Breast epithelium (tissue), 4 donors: ENCODE data around the gene PPP1R1C. TPM values are rescaled to one million over a fixed set of nuclear protein-coding genes. Genes with fewer than 3 reads are reported as not detected.

Experiments
- DNase-seq, 2 donors: peaks; one replicate each; pipeline ENCODE4 v3.0.0-alpha.2; 2019; ENCODE audit warnings: low spot score in 2 of 2
- H3K27ac ChIP-seq, 2 donors: fragments of 200-600 bp; sonication (generic) in 1 of 2; one replicate each; pipeline ENCODE4 v1.5.1; 2016 to 2019; ENCODE audit warnings: mild to moderate bottlenecking in 1 of 2
- H3K27me3 ChIP-seq, 2 donors: fragments of 200-600 bp; sonication (generic) in 1 of 2; one replicate each; pipeline versions ENCODE4 v1.5.1 to v1.6.0; 2017 to 2019; ENCODE audit warnings: control low read depth in 1 of 2, mild to moderate bottlenecking in 1 of 2
- H3K36me3 ChIP-seq: fragments of 200-600 bp; one replicate; pipeline ENCODE4 v1.5.1; 2019
- H3K4me1 ChIP-seq, 2 donors: fragments of 200-600 bp; sonication (generic); one replicate each; pipeline ENCODE4 v1.5.1; 2016 to 2019; ENCODE audit warnings: control low read depth in 1 of 2
- H3K4me3 ChIP-seq, 3 donors: fragments of 200-600 bp; sonication (generic); 1 replicate in 2 of 3; 2 replicates in 1 of 3; pipeline ENCODE4 v1.5.1; 2016 to 2019; ENCODE audit warnings: mild to moderate bottlenecking in 3 of 3, moderate library complexity in 2 of 3
- H3K9me3 ChIP-seq, 2 donors: fragments of 200-600 bp; sonication (generic) in 1 of 2; one replicate each; pipeline ENCODE4 v1.5.1; 2016 to 2019; ENCODE audit warnings: control low read depth in 1 of 2
- CTCF ChIP-seq, 3 donors: fragments of 450-650 bp; IDR thresholded peaks; one replicate each; pipeline ENCODE4 v1.5.1; 2016 to 2017; ENCODE audit warnings: antibody characterized with exemption in 3 of 3, mild to moderate bottlenecking in 3 of 3, moderate library complexity in 3 of 3
- POLR2A ChIP-seq: fragments of 450-650 bp; IDR thresholded peaks from one replicate; pipeline ENCODE4 v1.6.1; 2016; ENCODE audit warnings: antibody characterized with exemption, mild to moderate bottlenecking, moderate library complexity
- POLR2AphosphoS5 ChIP-seq, 3 donors: sonication (generic); formaldehyde crosslinking; IDR thresholded peaks; one replicate each; pipeline ENCODE4 v1.6.1; 2017; ENCODE audit warnings: antibody characterized with exemption in 3 of 3
- intact Hi-C: fragments of 100-400 bp; cut with DNase I; formaldehyde crosslinking; loops from one replicate; pipeline ENCODE4 v1.15.1; 2023; ENCODE audit warnings: low total_unique reads
- total RNA-seq, 3 donors: library from RNA; depleted of rRNA; stranded (reverse); fragments of >200 nt; gene quantifications; one replicate each; pipeline ENCODE4 v1.1.0, GENCODE V29; 2016

The PPP1R1C gene
- total RNA-seq, 3 donors from 2014 or later, result 0.59 to 4.2 TPM; not detected in 1

GRCh38 chr2:182067393-182067792 is 81.7 kb downstream of the PPP1R1C start:
- no peaks in the 10 kb centered on the region for H3K36me3 ChIP-seq
- no peaks in the 10 kb centered on the region for H3K4me1 ChIP-seq
- TF ChIP-seq CTCF (IDR thresholded peaks at IDR 0.05) (no peak), POLR2AphosphoS5 (IDR thresholded peaks at IDR 0.05) (no peak), POLR2A (no peak)
- H3K27me3 ChIP-seq, result no peaks in the 10 kb centered on the region
- no peaks in the 10 kb centered on the region for H3K9me3 ChIP-seq
- H3K4me3 ChIP-seq, result no peak overlapping the region
- no peak for DNase-seq
- no peak overlapping the region for H3K27ac ChIP-seq
- intact Hi-C loops, result no loop called here

- no peaks in the 10 kb centered on the region for H3K27me3 ChIP-seq
- no peaks in the 10 kb centered on the region for H3K36me3 ChIP-seq
- H3K4me1 ChIP-seq, result no peaks in the 10 kb centered on the region
- no peak for DNase-seq
- TF ChIP-seq POLR2A, result no peak
- no peak for TF ChIP-seq CTCF (IDR thresholded peaks at IDR 0.05)
- TF ChIP-seq POLR2AphosphoS5 (IDR thresholded peaks at IDR 0.05), result no peak
- H3K9me3 ChIP-seq, result no peaks in the 10 kb centered on the region
- H3K27ac ChIP-seq, result no peak overlapping the region
- no peak overlapping the region for H3K4me3 ChIP-seq
- intact Hi-C loops, result no loop called here
These were observed 83.2 kb downstream of the PPP1R1C start for GRCh38 chr2:182068811-182069210.

GRCh38 chr2:182069416-182069815 is 83.8 kb downstream of the PPP1R1C start:
- no peak overlapping the region for H3K4me3 ChIP-seq
- no peaks in the 10 kb centered on the region for H3K27me3 ChIP-seq
- no peaks in the 10 kb centered on the region for H3K9me3 ChIP-seq
- no peak overlapping the region for H3K27ac ChIP-seq
- intact Hi-C loops, result no loop called here
- no peak for DNase-seq
- H3K36me3 ChIP-seq, result no peaks in the 10 kb centered on the region
- H3K4me1 ChIP-seq, result no peaks in the 10 kb centered on the region
- TF ChIP-seq POLR2A, result no peak
- TF ChIP-seq POLR2AphosphoS5 (IDR thresholded peaks at IDR 0.05), result no peak
- TF ChIP-seq CTCF (IDR thresholded peaks at IDR 0.05), result no peak

GRCh38 chr2:182069908-182070307 is 84.3 kb downstream of the PPP1R1C start:
- Histone ChIP-seq H3K27me3 (no peaks in the 10 kb centered on the region), H3K27ac (no peak overlapping the region), H3K9me3 (no peaks in the 10 kb centered on the region), H3K4me1 (no peaks in the 10 kb centered on the region), H3K36me3 (no peaks in the 10 kb centered on the region), H3K4me3 (no peak overlapping the region)
- DNase-seq, result no peak
- TF ChIP-seq CTCF (IDR thresholded peaks at IDR 0.05) (no peak), POLR2AphosphoS5 (IDR thresholded peaks at IDR 0.05) (no peak), POLR2A (no peak)
- intact Hi-C loops, result no loop called here

GRCh38 chr2:182070736-182071135 is 85.1 kb downstream of the PPP1R1C start:
- TF ChIP-seq CTCF (IDR thresholded peaks at IDR 0.05), result no peak
- TF ChIP-seq POLR2A, result no peak
- no peak for TF ChIP-seq POLR2AphosphoS5 (IDR thresholded peaks at IDR 0.05)
- Histone ChIP-seq H3K9me3 (no peaks in the 10 kb centered on the region), H3K4me3 (no peak overlapping the region), H3K27me3 (no peaks in the 10 kb centered on the region), H3K27ac (no peak overlapping the region), H3K4me1 (no peaks in the 10 kb centered on the region), H3K36me3 (no peaks in the 10 kb centered on the region)
- no peak for DNase-seq
- intact Hi-C loops, result no loop called here
